Activated CD8-positive, alpha-beta T cell treated with anti-CD3 and anti-CD28 coated beads for 36 hours (primary cell): Measurements from ENCODE around the gene HSPA12B. TPM values are rescaled to one million over a fixed set of nuclear protein-coding genes. Genes with fewer than 3 reads are reported as not detected.

ENCODE experiments used
- ATAC-seq: fragments of 200-7000 bp; cut with Tn5 transposase; one replicate; pipeline ENCODE4 v1.10.0; 2021; ENCODE audit warnings: mild to moderate bottlenecking, moderate library complexity
- CTCF ChIA-PET: fragments of 350-600 bp; sonication (Branson Sonifier 250); formaldehyde crosslinking; loops from one replicate; lab custom pipeline; 2021; ENCODE audit warnings: antibody characterized with exemption; lab: Charles Lee
- POLR2A ChIA-PET: fragments of 350-600 bp; sonication (Branson Sonifier 250); formaldehyde crosslinking; loops from one replicate; lab custom pipeline; 2021; ENCODE audit warnings: antibody characterized with exemption; lab: Charles Lee
- DNase-seq: peaks from one replicate; pipeline ENCODE4 v3.0.0-alpha.2; 2020
- H3K27ac Mint-ChIP-seq: one replicate; pipeline ENCODE4 v1.8.0; 2021; ENCODE audit warnings: mild to moderate bottlenecking, mixed read lengths
- H3K27me3 Mint-ChIP-seq: one replicate; pipeline ENCODE4 v1.8.0; 2021; ENCODE audit warnings: mixed read lengths
- H3K36me3 Mint-ChIP-seq: one replicate; pipeline ENCODE4 v1.8.0; 2021; ENCODE audit warnings: low read depth, mixed read lengths
- H3K4me1 Mint-ChIP-seq: one replicate; pipeline ENCODE4 v1.8.0; 2021; ENCODE audit warnings: low read depth, mixed read lengths
- H3K4me3 Mint-ChIP-seq: one replicate; pipeline ENCODE4 v1.8.0; 2021; ENCODE audit warnings: mild to moderate bottlenecking, moderate library complexity, mixed read lengths
- H3K9me3 Mint-ChIP-seq: one replicate; pipeline ENCODE4 v1.8.0; 2021; ENCODE audit warnings: mixed read lengths
- CTCF ChIP-seq: fragments of 200-600 bp; IDR thresholded peaks from one replicate; pipeline ENCODE4 v1.8.0; 2022; ENCODE audit warnings: antibody characterized with exemption, mild to moderate bottlenecking
- intact Hi-C: fragments of 100-400 bp; cut with micrococcal nuclease; formaldehyde crosslinking; loops from one replicate; pipeline ENCODE4 v1.10.0; 2022
- total RNA-seq, 2 experiments: library from RNA; stranded (reverse); gene quantifications; one replicate each; pipeline ENCODE4 v1.2.3, GENCODE V29; 2021

Gene HSPA12B
- total RNA-seq, 2 experiments from 2014 or later, result not detected

- POLR2A ChIA-PET, result no interaction called here
- intact Hi-C loops, result no loop called here
- peaks cover 7% of the 10 kb centered on the region for H3K4me1 Mint-ChIP-seq
These were observed 13.4 kb upstream of the HSPA12B start for GRCh38 chr20:3719046-3719445.

GRCh38 chr20:3720068-3720467 lies 12.4 kb upstream of the HSPA12B start:
- intact Hi-C loops, result no loop called here
- no peak for ATAC-seq
- H3K4me1 Mint-ChIP-seq, result peaks cover 7% of the 10 kb centered on the region
- no peak overlapping the region for H3K27ac Mint-ChIP-seq
- H3K27me3 Mint-ChIP-seq, result peaks cover 11% of the 10 kb centered on the region
- no peak overlapping the region for H3K4me3 Mint-ChIP-seq
- no peak for DNase-seq
- H3K36me3 Mint-ChIP-seq, result no peaks in the 10 kb centered on the region
- TF ChIP-seq CTCF, result no peak
- ChIA-PET POLR2A (interaction anchor here (1.0 to 1.2 kb wide), 2 partner anchors 17 to 58 kb away, joined by 3 read pairs; no protein-coding TSS in a partner anchor), CTCF (interaction anchor here (0.7 to 2.6 kb wide), 3 partner anchors 9 to 44 kb away, joined by 3 to 22 read pairs (median 5); no protein-coding TSS in a partner anchor)
- H3K9me3 Mint-ChIP-seq, result no peaks in the 10 kb centered on the region

More at GRCh38 chr20:3719046-3719445, 13.4 kb upstream of the HSPA12B start:
- no peak for DNase-seq
- Mint-ChIP-seq H3K27ac (no peak overlapping the region), H3K4me3 (no peak overlapping the region), H3K36me3 (no peaks in the 10 kb centered on the region), H3K9me3 (no peaks in the 10 kb centered on the region), H3K27me3 (peaks cover 11% of the 10 kb centered on the region)
- no peak for ATAC-seq
- CTCF ChIA-PET, result interaction anchor here (0.6 to 2.6 kb wide), 3 partner anchors 8 to 43 kb away, joined by 3 to 22 read pairs (median 5); no protein-coding TSS in a partner anchor
- no peak for TF ChIP-seq CTCF

GRCh38 chr20:3720626-3721025 lies 11.9 kb upstream of the HSPA12B start:
- H3K9me3 Mint-ChIP-seq, result no peaks in the 10 kb centered on the region
- H3K27me3 Mint-ChIP-seq, result peaks cover 11% of the 10 kb centered on the region
- H3K4me3 Mint-ChIP-seq, result no peak overlapping the region
- ATAC-seq (no peak), DNase-seq (no peak)
- intact Hi-C loops, result no loop called here
- TF ChIP-seq CTCF, result no peak
- POLR2A ChIA-PET, result interaction anchor here (1.0 to 1.2 kb wide), 2 partner anchors 17 to 58 kb away, joined by 3 read pairs; no protein-coding TSS in a partner anchor
- H3K36me3 Mint-ChIP-seq, result no peaks in the 10 kb centered on the region
- CTCF ChIA-PET, result interaction anchor here (2.6 kb wide), 1 partner anchor 10 kb away, joined by 22 read pairs; no protein-coding TSS in a partner anchor
- H3K4me1 Mint-ChIP-seq, result peaks cover 7% of the 10 kb centered on the region
- no peak overlapping the region for H3K27ac Mint-ChIP-seq

- TF ChIP-seq CTCF, result no peak
- Mint-ChIP-seq H3K36me3 (no peaks in the 10 kb centered on the region), H3K27ac (no peak overlapping the region), H3K4me3 (no peak overlapping the region), H3K4me1 (peaks cover 7% of the 10 kb centered on the region), H3K27me3 (peaks cover 15% of the 10 kb centered on the region), H3K9me3 (no peaks in the 10 kb centered on the region)
- ATAC-seq (no peak), DNase-seq (no peak)
- intact Hi-C loops, result no loop called here
- ChIA-PET POLR2A (no interaction called here), CTCF (interaction anchor here (0.5 to 1.3 kb wide), 2 partner anchors 11 to 578 kb away, joined by 3 to 8 read pairs; no protein-coding TSS in a partner anchor)
These were observed 10.6 kb upstream of the HSPA12B start for GRCh38 chr20:3721912-3722311.

- no peak for TF ChIP-seq CTCF
- Mint-ChIP-seq H3K9me3 (no peaks in the 10 kb centered on the region), H3K4me3 (no peak overlapping the region), H3K27me3 (peaks cover 24% of the 10 kb centered on the region), H3K36me3 (no peaks in the 10 kb centered on the region), H3K27ac (no peak overlapping the region), H3K4me1 (peaks cover 7% of the 10 kb centered on the region)
- ATAC-seq (no peak), DNase-seq (no peak)
- CTCF ChIA-PET, result no interaction called here
- intact Hi-C loops, result no loop called here
- POLR2A ChIA-PET, result no interaction called here
These were observed 9.2 kb upstream of the HSPA12B start for GRCh38 chr20:3723284-3723683.
